ENCODE measurements around the gene PPFIA3.
"Not testable (repeated sequence)": the region's sequence is repeated elsewhere in the genome, so short reads cannot be mapped to it uniquely, and the experiment has no call there.

PPFIA3 gene

DNA sequence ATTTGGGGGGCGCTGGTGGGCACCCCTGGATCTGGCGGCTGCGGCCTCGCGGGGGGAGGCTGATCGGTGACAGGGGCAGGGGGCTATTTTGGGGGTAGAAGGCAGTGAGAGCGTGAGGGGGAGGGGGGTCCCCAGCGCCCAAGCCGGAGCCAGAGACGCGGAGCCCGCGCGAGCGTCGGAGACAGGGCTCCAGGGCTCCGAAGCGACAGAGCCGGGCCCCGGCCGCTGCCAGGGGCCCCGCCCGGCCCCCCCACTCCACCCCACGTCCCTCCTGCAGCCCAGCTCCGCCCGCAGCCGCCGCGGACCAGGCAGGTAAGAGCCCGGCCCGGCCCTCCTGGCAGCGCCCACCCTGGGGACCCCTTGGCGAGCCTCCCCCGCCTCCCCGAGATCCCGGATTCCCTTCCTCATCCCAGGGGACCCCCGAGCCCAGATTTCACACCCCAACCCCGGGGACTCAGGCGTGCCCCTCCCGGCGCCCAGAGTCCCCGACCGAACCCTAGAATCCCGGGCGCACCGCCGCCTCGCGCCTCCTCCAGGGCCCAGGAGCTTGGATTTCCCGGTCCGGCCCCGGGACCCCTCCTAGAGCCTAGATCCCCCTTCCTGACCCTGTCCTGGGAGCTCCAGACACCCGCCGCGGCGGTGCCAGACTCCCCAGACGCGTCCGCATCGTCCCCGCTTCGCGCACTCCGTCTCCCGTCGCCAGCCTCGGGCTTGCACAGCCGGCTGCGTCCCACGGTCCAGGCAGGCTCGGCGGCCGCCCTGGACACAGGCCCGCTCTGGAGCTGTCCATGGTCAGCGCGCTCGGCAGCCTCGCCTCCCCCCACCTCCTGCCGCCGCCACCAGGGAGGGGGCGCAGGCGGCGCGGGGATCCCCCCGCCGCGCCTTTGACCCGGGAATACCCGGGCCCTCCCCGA lies at the start of gene PPFIA3:
TSS of gene PPFIA3 (plus strand) at position 134 of the 914 bp plus-strand sequence. CDS start 8,330 bp downstream, outside the sequence.
- H3K4me1 Mint-ChIP-seq (ENCODE audit: low read depth) = peaks cover 28% of the 10 kb centered on the region
- peak within 1 kb of the TSS; percentile 89 for H3K4me3 Mint-ChIP-seq
- no peaks in the 10 kb centered on the region for H3K9me3 Mint-ChIP-seq (ENCODE audit: low read depth)
- no peaks in the 10 kb centered on the region for H3K27me3 Mint-ChIP-seq
- no peaks in the 10 kb centered on the region for H3K36me3 Mint-ChIP-seq
- H3K27ac Mint-ChIP-seq = peak within 1 kb of the TSS; percentile 87

DNA sequence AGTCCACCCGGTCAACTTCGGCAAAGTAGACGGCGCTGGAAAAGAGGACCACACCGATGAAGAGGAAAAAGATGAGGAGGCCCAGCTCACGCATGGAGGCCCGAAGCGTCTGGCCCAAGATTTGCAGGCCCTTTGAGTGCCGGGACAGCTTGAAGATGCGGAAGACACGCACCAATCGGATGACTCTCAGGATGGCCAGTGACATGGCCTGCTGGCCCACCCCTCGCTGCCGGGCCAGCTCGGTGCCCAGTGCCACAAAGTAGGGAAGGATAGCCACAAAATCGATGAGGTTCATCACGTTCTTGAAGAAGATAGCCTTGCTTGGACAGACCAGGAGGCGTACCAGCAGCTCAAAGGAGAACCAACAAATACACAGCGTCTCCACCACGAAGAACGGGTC lies 48.9 kb upstream of the PPFIA3 start:
- Mint-ChIP-seq H3K36me3 (peaks cover 3% of the 10 kb centered on the region), H3K4me1 (ENCODE audit: low read depth) (peaks cover 8% of the 10 kb centered on the region), H3K27ac (no peak overlapping the region), H3K9me3 (ENCODE audit: low read depth) (no peaks in the 10 kb centered on the region), H3K4me3 (no peak overlapping the region), H3K27me3 (peaks cover 50% of the 10 kb centered on the region)

DNA sequence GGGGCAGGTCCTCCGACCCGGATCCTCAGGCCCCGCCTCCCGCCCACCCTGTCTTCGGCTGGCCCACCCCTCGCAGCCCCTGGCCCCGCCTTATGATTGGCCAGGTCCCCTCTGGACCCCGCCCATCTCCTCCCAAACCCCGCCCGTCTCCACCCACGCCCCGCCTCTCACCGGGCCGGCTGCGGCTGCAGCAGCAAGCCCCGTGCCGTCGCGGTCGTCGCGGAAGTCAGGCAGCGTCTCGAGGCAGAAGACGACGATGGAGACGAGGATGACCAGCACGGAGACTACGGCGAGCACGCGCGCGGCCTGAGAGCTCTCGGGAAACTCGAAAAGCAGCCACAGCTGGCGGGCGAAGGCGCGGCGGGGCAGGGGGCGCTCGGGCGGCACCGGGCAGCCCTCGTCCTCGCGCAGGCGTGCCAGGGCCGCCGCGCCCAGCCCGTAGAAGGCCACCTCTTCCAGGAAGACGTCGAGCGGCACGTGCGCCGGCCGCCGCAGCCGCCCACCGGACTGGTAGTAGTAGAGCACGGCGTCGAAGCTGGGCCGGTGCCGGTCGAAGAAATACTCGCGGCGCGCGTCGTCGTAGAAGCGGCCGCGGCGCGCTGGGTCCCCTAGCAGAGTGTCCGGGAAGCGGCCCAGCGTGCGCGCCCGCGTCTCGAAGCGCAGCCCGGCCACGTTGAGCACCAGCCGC lies 47.3 kb upstream of the PPFIA3 start:
- no peaks in the 10 kb centered on the region for H3K9me3 Mint-ChIP-seq (ENCODE audit: low read depth)
- H3K4me3 Mint-ChIP-seq = no peak overlapping the region
- no peak overlapping the region for H3K27ac Mint-ChIP-seq
- peaks cover 38% of the 10 kb centered on the region for H3K27me3 Mint-ChIP-seq
- peaks cover 3% of the 10 kb centered on the region for H3K36me3 Mint-ChIP-seq
- peaks cover 8% of the 10 kb centered on the region for H3K4me1 Mint-ChIP-seq (ENCODE audit: low read depth)

DNA sequence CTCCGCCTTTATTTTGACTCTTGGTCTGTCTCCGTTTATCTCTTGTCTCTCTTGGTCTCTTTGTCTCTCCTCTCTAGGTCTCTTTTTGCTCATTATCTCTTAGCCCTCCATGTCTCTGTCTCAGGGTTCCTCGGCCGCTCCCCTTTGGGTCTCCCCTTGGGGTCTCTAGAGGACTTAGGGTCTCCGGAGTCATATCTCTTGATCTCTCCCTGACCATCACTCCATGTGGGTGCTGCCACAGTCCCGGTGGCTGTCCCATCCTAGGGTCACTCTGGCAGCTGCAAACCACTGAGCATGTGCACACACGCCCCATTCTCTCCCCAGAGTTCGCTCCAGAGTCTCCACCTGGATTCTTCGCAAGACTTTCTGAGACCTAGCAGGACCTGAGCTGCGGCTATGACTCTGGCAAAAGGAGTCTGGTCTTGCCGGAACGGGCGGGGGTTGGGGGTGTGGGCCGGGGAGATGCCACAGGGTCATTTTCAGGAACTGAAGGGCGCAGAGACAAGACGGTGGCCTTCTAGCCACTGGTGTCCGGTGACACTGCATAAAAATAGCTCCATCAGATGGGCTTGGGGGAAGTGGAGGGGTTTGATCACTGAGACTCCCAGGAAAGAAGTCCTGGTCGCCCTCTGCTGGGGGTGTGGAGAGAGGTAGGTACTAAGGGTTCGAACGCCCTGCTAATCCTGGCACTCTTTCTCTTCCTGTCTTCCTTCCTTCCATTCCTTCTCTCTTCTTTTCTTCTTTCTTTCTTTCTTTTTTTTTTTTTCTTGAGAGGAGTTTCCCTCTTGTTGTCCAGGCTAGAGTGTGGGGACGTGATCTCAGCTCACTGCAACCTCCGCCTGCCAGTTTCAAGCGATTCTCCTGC lies 45.6 kb upstream of the PPFIA3 start:
- H3K9me3 Mint-ChIP-seq (ENCODE audit: low read depth) = no peaks in the 10 kb centered on the region
- peaks cover 3% of the 10 kb centered on the region for H3K36me3 Mint-ChIP-seq
- H3K27me3 Mint-ChIP-seq = peaks cover 32% of the 10 kb centered on the region
- no peak overlapping the region for H3K27ac Mint-ChIP-seq
- peak overlapping the region; percentile 67 for H3K4me3 Mint-ChIP-seq
- peaks cover 8% of the 10 kb centered on the region for H3K4me1 Mint-ChIP-seq (ENCODE audit: low read depth)

DNA sequence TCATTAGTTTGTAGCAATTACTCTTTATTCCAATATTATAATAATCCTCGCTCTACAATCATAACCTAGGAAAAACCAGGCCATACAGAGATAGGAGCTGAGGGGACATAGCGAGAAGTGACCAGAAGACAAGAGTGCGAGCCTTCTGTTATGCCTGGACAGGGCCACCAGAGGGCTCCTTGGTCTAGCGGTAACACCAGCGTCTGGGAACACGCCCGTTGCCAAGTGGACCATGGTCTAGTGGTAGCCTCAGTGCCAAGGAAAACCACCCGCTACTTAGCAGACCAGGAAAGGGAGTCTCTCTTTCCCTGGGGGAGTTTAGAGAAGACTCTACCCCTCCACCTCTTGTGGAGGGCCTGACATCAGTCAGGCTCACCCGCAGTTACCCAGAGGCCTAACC lies 44.5 kb upstream of the PPFIA3 start:
- H3K27me3 Mint-ChIP-seq = peaks cover 24% of the 10 kb centered on the region
- H3K36me3 Mint-ChIP-seq; H3K9me3 Mint-ChIP-seq (ENCODE audit: low read depth); H3K4me3 Mint-ChIP-seq; H3K4me1 Mint-ChIP-seq (ENCODE audit: low read depth); H3K27ac Mint-ChIP-seq: not testable (repeated sequence)

DNA sequence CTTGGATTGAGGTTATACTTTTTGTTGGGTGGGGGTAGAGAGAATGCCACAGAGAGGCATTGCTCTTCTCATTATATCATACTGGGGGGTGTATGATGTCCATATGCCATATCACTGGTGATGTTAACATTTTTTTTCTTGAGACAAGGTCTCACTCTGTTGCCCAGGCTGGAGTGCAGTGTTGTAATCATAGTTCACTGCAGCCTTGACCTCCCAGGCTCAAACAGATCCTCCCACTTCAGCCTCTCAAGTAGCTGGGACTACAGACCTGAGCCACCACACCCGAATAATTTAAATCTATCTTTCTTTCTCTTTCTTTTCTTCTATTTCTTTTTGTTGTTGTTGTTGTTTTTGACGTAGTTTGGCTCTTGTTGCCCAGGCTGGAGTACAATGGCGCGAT lies 39.0 kb upstream of the PPFIA3 start:
- H3K4me1 Mint-ChIP-seq (ENCODE audit: low read depth) = peaks cover 7% of the 10 kb centered on the region
- no peak overlapping the region for H3K4me3 Mint-ChIP-seq
- peaks cover 3% of the 10 kb centered on the region for H3K27me3 Mint-ChIP-seq
- no peaks in the 10 kb centered on the region for H3K36me3 Mint-ChIP-seq
- H3K27ac Mint-ChIP-seq = no peak overlapping the region
- H3K9me3 Mint-ChIP-seq (ENCODE audit: low read depth) = no peaks in the 10 kb centered on the region

DNA sequence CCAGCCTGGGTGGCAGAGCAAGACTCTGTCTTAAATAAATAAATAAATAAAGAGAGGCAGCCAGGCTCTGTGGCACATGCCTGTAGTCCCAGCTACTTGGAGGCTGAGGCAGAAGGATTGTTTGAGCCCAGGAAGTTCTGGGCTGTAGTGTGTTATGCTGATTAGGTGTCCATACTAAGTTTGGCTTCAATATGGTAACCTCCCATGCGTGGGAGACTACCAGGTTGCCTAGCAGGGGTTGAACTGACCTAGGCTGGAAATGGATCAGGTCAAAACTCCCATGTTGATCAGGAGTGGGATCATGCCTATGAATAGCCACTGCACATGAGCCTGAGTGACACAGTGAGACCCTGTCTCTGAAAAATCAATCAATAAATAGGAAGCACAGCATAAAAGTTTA lies 38.1 kb upstream of the PPFIA3 start:
- Mint-ChIP-seq H3K27ac (no peak overlapping the region), H3K4me1 (ENCODE audit: low read depth) (peaks cover 8% of the 10 kb centered on the region), H3K27me3 (peaks cover 1% of the 10 kb centered on the region), H3K36me3 (peaks cover 2% of the 10 kb centered on the region), H3K9me3 (ENCODE audit: low read depth) (no peaks in the 10 kb centered on the region), H3K4me3 (no peak overlapping the region)

DNA sequence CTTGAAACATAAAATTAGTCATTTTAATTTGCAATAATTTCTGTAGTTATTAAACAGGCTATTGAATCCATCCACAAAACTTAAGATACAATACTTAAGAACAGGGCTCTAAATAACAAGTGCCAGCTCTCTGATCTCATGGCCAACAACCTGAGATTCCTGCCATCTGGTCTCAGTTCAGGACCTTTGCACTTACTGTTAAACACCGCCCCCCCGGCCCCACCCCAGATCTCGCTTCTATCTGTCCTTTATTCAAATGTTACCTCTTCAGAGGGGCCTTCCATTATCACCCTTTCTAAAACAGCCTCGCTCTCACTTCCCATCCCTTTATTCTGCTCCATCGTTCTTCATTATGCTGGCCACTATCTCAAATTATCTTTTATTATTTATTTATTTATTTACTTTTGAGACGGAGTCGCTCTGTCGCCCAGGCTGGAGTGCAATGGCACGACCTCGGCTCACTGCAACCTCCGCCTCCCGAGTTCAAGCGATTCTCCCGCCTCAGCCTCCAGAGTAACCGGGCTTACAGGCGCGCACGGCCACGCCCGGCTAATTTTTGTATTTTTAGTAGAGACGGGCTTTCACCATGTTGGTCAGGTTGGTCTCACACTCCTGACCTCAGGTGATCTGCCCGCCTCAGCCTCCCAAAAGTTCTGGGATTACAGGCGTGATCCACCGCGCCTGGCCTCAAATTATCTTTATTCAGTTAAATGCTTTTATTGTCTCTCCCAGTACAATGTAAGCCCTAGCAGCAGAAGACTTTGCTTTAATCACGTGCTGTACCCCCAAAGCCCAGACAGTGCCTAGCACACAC lies 34.9 kb upstream of the PPFIA3 start:
- Mint-ChIP-seq H3K36me3 (peaks cover 2% of the 10 kb centered on the region), H3K9me3 (ENCODE audit: low read depth) (no peaks in the 10 kb centered on the region), H3K27ac (peak overlapping the region; percentile 93), H3K4me3 (peak overlapping the region; percentile 96), H3K27me3 (peaks cover 1% of the 10 kb centered on the region), H3K4me1 (ENCODE audit: low read depth) (peaks cover 30% of the 10 kb centered on the region)

DNA sequence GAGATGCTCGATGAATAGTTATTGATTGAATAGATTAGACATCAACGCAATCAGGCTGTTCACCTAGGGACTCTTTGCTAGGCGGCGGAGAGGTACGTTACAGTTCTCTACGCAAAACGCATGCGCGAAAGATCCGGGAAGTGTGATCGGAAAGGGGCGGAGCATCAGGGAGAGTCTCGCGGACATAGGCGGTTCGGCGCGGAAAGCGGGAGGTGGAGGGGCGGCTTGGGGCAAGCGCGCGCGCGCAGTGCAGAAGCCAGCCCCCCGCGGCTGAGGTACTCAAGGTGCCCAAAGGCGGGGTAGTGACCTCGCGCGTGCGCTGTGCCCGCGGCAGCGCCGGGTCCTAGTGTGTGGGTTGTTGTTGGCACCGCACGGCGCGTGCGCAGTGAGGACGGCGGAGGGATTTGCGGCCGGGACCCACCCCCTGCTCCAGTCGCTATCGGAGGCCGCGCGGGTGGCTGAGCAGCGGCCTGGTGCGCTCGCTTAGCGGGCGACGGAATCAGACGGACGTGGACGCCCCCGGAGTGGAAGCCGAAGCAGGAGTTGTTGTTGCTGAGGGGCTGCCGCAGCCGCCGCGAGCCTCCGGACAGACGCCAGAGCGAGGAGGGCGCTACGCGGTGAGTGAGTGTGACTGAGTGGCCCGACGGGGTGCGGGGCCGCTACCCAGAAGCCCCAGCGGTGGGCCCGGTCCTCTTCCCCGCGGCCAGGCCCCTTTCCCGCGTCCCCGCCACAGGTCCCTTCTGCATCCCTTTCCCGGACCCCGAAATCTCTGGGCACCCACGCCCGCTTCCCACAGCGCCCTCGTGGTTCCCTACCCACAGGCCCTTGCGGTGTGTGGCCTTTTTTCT lies 34.1 kb upstream of the PPFIA3 start, which contains the start of gene SNRNP70:
TSS of gene SNRNP70 (plus strand) at position 432 of the 848 bp plus-strand sequence. CDS start 964 bp downstream, outside the sequence.
- peaks cover 2% of the 10 kb centered on the region for H3K36me3 Mint-ChIP-seq

DNA sequence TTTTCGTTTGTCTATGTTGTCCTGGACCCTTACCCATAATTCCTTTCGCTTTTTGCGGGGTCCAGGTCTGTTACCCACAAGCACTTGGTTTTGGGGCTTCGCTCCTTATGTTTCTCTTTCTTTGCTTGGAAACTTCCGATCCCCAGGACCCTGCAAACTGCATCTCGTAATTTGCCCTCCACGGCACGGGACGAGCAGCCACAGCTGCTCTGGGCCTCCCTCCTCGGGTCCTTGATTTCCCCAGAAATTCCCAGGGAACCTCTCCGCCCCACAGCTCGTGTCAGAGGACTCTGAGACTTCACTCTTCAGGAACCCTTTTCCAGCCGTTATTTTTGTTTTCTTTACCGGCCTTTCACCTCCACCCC lies 33.5 kb upstream of the PPFIA3 start:
- H3K4me1 Mint-ChIP-seq (ENCODE audit: low read depth) = peaks cover 35% of the 10 kb centered on the region
- H3K36me3 Mint-ChIP-seq = peaks cover 2% of the 10 kb centered on the region
- H3K27me3 Mint-ChIP-seq = no peaks in the 10 kb centered on the region
- no peaks in the 10 kb centered on the region for H3K9me3 Mint-ChIP-seq (ENCODE audit: low read depth)
- peak overlapping the region; percentile 93 for H3K27ac Mint-ChIP-seq
- peak overlapping the region; percentile 96 for H3K4me3 Mint-ChIP-seq

More for the DNA sequence above, 34.1 kb upstream of the PPFIA3 start, which contains the start of gene SNRNP70:
- peaks cover 32% of the 10 kb centered on the region for H3K4me1 Mint-ChIP-seq (ENCODE audit: low read depth)
- peak within 1 kb of the TSS; percentile 93 for H3K27ac Mint-ChIP-seq
- peak within 1 kb of the TSS; percentile 96 for H3K4me3 Mint-ChIP-seq
- H3K9me3 Mint-ChIP-seq (ENCODE audit: low read depth) = no peaks in the 10 kb centered on the region
- no peaks in the 10 kb centered on the region for H3K27me3 Mint-ChIP-seq

DNA sequence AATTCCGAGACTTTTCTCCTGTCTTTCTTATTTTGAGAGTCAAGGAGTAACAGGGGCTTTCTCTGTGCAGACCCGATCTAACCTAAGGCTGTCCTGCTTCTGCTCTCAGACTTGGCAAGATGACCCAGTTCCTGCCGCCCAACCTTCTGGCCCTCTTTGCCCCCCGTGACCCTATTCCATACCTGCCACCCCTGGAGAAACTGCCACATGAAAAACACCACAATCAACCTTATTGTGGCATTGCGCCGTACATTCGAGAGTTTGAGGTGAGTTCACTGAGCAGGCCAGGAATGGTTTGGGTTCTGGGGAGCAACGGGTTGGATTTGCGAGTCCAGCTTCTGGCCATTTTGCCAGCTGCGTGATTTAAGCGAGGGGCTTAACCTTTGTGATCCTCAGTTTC lies 33.0 kb upstream of the PPFIA3 start:
- no peaks in the 10 kb centered on the region for H3K27me3 Mint-ChIP-seq
- H3K4me3 Mint-ChIP-seq = peak overlapping the region; percentile 96
- H3K36me3 Mint-ChIP-seq = peaks cover 2% of the 10 kb centered on the region
- no peaks in the 10 kb centered on the region for H3K9me3 Mint-ChIP-seq (ENCODE audit: low read depth)
- peak overlapping the region; percentile 93 for H3K27ac Mint-ChIP-seq
- peaks cover 36% of the 10 kb centered on the region for H3K4me1 Mint-ChIP-seq (ENCODE audit: low read depth)

DNA sequence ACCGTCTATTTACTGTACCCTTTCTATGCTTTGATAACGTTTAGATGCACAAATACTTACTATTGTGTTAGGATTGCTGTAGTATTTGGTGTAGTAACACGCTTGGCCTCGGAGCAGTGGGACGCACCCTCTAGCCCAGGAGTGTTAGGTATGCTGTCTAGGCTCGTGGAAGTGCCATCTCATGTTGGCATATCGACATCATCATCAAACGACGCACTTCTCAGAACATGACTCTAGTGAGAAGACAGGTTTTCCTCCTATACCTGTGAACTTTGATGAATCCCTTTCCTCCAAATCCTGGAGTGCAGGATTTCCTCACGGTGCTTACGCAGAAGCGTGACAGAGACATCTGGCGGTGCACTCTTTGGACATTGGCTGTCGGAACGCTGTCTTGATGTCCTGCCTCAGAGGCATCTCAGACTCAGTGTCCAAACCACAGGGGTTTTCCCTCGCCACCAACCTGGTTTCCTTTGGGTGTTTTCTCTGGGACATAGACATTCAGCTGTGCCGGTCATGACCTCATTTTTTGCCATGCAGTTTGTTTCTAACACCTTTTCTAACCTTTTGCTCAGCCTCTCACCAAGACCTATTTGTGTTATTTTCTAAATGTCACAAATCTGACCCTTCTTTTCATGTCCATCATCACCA lies 27.8 kb upstream of the PPFIA3 start:
- Mint-ChIP-seq H3K9me3 (ENCODE audit: low read depth) (no peaks in the 10 kb centered on the region), H3K36me3 (no peaks in the 10 kb centered on the region), H3K27me3 (no peaks in the 10 kb centered on the region), H3K27ac (peak overlapping the region; percentile 54), H3K4me1 (ENCODE audit: low read depth) (peaks cover 38% of the 10 kb centered on the region), H3K4me3 (no peak overlapping the region)

DNA sequence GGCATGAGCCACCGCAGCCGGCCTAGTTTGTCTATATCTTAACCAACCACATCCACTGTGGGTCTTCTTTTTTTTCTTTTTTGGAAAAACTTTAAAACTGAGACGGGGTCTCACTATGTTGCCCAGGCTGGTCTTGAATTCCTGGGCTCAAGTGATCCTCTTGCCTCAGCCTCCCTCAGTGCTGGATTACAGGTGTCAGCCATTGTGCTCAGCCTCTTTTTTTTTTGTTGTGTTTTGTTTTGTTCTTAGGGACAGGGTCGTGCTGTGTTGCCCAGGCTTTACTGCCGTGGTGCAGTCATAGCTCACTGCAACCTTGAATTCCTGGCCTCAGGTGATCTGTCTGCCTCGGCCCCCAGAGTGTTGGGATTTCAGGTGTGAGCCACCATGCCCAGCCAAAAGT lies 26.7 kb upstream of the PPFIA3 start:
- H3K27me3 Mint-ChIP-seq = no peaks in the 10 kb centered on the region
- H3K4me1 Mint-ChIP-seq (ENCODE audit: low read depth) = peaks cover 28% of the 10 kb centered on the region
- H3K4me3 Mint-ChIP-seq = no peak overlapping the region
- no peaks in the 10 kb centered on the region for H3K36me3 Mint-ChIP-seq
- H3K27ac Mint-ChIP-seq = no peak overlapping the region
- no peaks in the 10 kb centered on the region for H3K9me3 Mint-ChIP-seq (ENCODE audit: low read depth)

Measured in activated naive CD8-positive, alpha-beta T cell (primary cell).